Activated CD4-positive, alpha-beta T cell treated with anti-CD3 and anti-CD28 coated beads, Interleukin-2, amount 10 ng/mL, durations not matched to agents 7 days and 5 days (primary cell): Measurements from ENCODE around the gene EDNRA. TPM values are rescaled to one million over a fixed set of nuclear protein-coding genes. Genes with fewer than 3 reads are reported as not detected.

Experiments
- CTCF ChIA-PET: fragments of 350-600 bp; sonication (Branson Sonifier 250); formaldehyde crosslinking; loops from one replicate; lab custom pipeline; 2021; ENCODE audit warnings: antibody characterized with exemption; lab: Charles Lee
- POLR2A ChIA-PET: fragments of 350-600 bp; sonication (Branson Sonifier 250); formaldehyde crosslinking; loops from one replicate; lab custom pipeline; 2021; ENCODE audit warnings: antibody characterized with exemption; lab: Charles Lee
- DNase-seq: peaks from one replicate; pipeline ENCODE4 v3.0.0-alpha.2; 2020
- H3K27ac Mint-ChIP-seq: one replicate; pipeline ENCODE4 v1.8.0; 2021; ENCODE audit warnings: mild to moderate bottlenecking, moderate library complexity, mixed read lengths
- H3K27me3 Mint-ChIP-seq: one replicate; pipeline ENCODE4 v1.8.0; 2021; ENCODE audit warnings: mixed read lengths
- H3K36me3 Mint-ChIP-seq: one replicate; pipeline ENCODE4 v1.8.0; 2021; ENCODE audit warnings: low read depth, mixed read lengths
- H3K4me1 Mint-ChIP-seq: one replicate; pipeline ENCODE4 v1.8.0; 2021; ENCODE audit warnings: mixed read lengths
- H3K4me3 Mint-ChIP-seq: one replicate; pipeline ENCODE4 v1.8.0; 2021; ENCODE audit warnings: mild to moderate bottlenecking, moderate library complexity, mixed read lengths
- H3K9me3 Mint-ChIP-seq: one replicate; pipeline ENCODE4 v1.8.0; 2021; ENCODE audit warnings: mixed read lengths
- total RNA-seq, 2 experiments: library from RNA; stranded (reverse); gene quantifications; one replicate each; pipeline ENCODE4 v1.2.3, GENCODE V29; 2021

The EDNRA gene
- total RNA-seq, 2 experiments from 2014 or later: not detected

GRCh38 chr4:147566762-147567161, 85.9 kb downstream of the EDNRA start:
- POLR2A ChIA-PET: no interaction called here
- no peak for DNase-seq
- H3K27me3 Mint-ChIP-seq: peaks cover 12% of the 10 kb centered on the region
- H3K36me3 Mint-ChIP-seq: no peaks in the 10 kb centered on the region
- peaks cover 6% of the 10 kb centered on the region for H3K9me3 Mint-ChIP-seq
- no peaks in the 10 kb centered on the region for H3K4me1 Mint-ChIP-seq
- CTCF ChIA-PET: no interaction called here
- no peak overlapping the region for H3K4me3 Mint-ChIP-seq
- no peak overlapping the region for H3K27ac Mint-ChIP-seq

GRCh38 chr4:147567276-147567675, 86.4 kb downstream of the EDNRA start:
- no peaks in the 10 kb centered on the region for H3K36me3 Mint-ChIP-seq

GRCh38 chr4:147570616-147571015, 89.7 kb downstream of the EDNRA start:
- POLR2A ChIA-PET: no interaction called here
- H3K27ac Mint-ChIP-seq: no peak overlapping the region
- CTCF ChIA-PET: interaction anchor here (0.8 kb wide), 1 partner anchor 16 kb away, joined by 3 read pairs; no protein-coding TSS in a partner anchor
- peaks cover 8% of the 10 kb centered on the region for H3K27me3 Mint-ChIP-seq
- peaks cover 6% of the 10 kb centered on the region for H3K9me3 Mint-ChIP-seq
- no peaks in the 10 kb centered on the region for H3K4me1 Mint-ChIP-seq
- H3K36me3 Mint-ChIP-seq: no peaks in the 10 kb centered on the region
- no peak for DNase-seq
- no peak overlapping the region for H3K4me3 Mint-ChIP-seq

More at GRCh38 chr4:147567276-147567675, 86.4 kb downstream of the EDNRA start:
- H3K4me1 Mint-ChIP-seq: no peaks in the 10 kb centered on the region
- CTCF ChIA-PET: no interaction called here
- POLR2A ChIA-PET: no interaction called here
- no peak overlapping the region for H3K27ac Mint-ChIP-seq
- DNase-seq: no peak
- H3K27me3 Mint-ChIP-seq: peaks cover 12% of the 10 kb centered on the region
- peaks cover 6% of the 10 kb centered on the region for H3K9me3 Mint-ChIP-seq
- H3K4me3 Mint-ChIP-seq: no peak overlapping the region

- Mint-ChIP-seq H3K9me3 (peaks cover 6% of the 10 kb centered on the region), H3K36me3 (no peaks in the 10 kb centered on the region), H3K4me3 (no peak overlapping the region), H3K27ac (no peak overlapping the region), H3K27me3 (peaks cover 8% of the 10 kb centered on the region), H3K4me1 (no peaks in the 10 kb centered on the region)
- ChIA-PET POLR2A (no interaction called here), CTCF (interaction anchor here (0.8 kb wide), 1 partner anchor 15 kb away, joined by 3 read pairs; no protein-coding TSS in a partner anchor)
- DNase-seq: no peak
Measured at GRCh38 chr4:147571036-147571770, 90.3 kb downstream of the EDNRA start.

- peaks cover 1% of the 10 kb centered on the region for H3K4me1 Mint-ChIP-seq
- POLR2A ChIA-PET: no interaction called here
- H3K36me3 Mint-ChIP-seq: no peaks in the 10 kb centered on the region
- no peak for DNase-seq
- CTCF ChIA-PET: interaction anchor here (0.8 kb wide), 1 partner anchor 291 kb away, joined by 3 read pairs; no protein-coding TSS in a partner anchor
- no peak overlapping the region for H3K4me3 Mint-ChIP-seq
- H3K27ac Mint-ChIP-seq: no peak overlapping the region
- no peaks in the 10 kb centered on the region for H3K27me3 Mint-ChIP-seq
- H3K9me3 Mint-ChIP-seq: peaks cover 3% of the 10 kb centered on the region
Measured at GRCh38 chr4:147576084-147576483, 95.2 kb downstream of the EDNRA start.

GRCh38 chr4:147578051-147578476, 97.2 kb downstream of the EDNRA start:
- peaks cover 1% of the 10 kb centered on the region for H3K4me1 Mint-ChIP-seq
- H3K27me3 Mint-ChIP-seq: peaks cover 2% of the 10 kb centered on the region
- no peak for DNase-seq
- H3K36me3 Mint-ChIP-seq: no peaks in the 10 kb centered on the region
- POLR2A ChIA-PET: no interaction called here
- no peak overlapping the region for H3K4me3 Mint-ChIP-seq
- peaks cover 3% of the 10 kb centered on the region for H3K9me3 Mint-ChIP-seq
- CTCF ChIA-PET: no interaction called here
- H3K27ac Mint-ChIP-seq: no peak overlapping the region

- peaks cover 2% of the 10 kb centered on the region for H3K27me3 Mint-ChIP-seq
- ChIA-PET POLR2A (no interaction called here), CTCF (no interaction called here)
- no peak overlapping the region for H3K27ac Mint-ChIP-seq
- DNase-seq: no peak
- no peaks in the 10 kb centered on the region for H3K36me3 Mint-ChIP-seq
- H3K4me1 Mint-ChIP-seq: peaks cover 1% of the 10 kb centered on the region
- H3K9me3 Mint-ChIP-seq: peaks cover 3% of the 10 kb centered on the region
- H3K4me3 Mint-ChIP-seq: no peak overlapping the region
Measured at GRCh38 chr4:147578593-147578992, 97.7 kb downstream of the EDNRA start.

GRCh38 chr4:147580396-147580795, 99.5 kb downstream of the EDNRA start:
- H3K36me3 Mint-ChIP-seq: no peaks in the 10 kb centered on the region
- peaks cover 3% of the 10 kb centered on the region for H3K9me3 Mint-ChIP-seq
- ChIA-PET CTCF (interaction anchor here (0.7 kb wide), 1 partner anchor 293 kb away, joined by 3 read pairs; no protein-coding TSS in a partner anchor), POLR2A (no interaction called here)
- no peak for DNase-seq
- peaks cover 1% of the 10 kb centered on the region for H3K4me1 Mint-ChIP-seq
- H3K4me3 Mint-ChIP-seq: no peak overlapping the region
- no peak overlapping the region for H3K27ac Mint-ChIP-seq
- peaks cover 10% of the 10 kb centered on the region for H3K27me3 Mint-ChIP-seq

- peaks cover 3% of the 10 kb centered on the region for H3K9me3 Mint-ChIP-seq
- ChIA-PET POLR2A (no interaction called here), CTCF (interaction anchor here (1.0 kb wide), 1 partner anchor 16 kb away, joined by 3 read pairs; no protein-coding TSS in a partner anchor)
- H3K27me3 Mint-ChIP-seq: peaks cover 13% of the 10 kb centered on the region
- H3K27ac Mint-ChIP-seq: no peak overlapping the region
- no peaks in the 10 kb centered on the region for H3K36me3 Mint-ChIP-seq
- H3K4me3 Mint-ChIP-seq: no peak overlapping the region
- DNase-seq: no peak
- no peaks in the 10 kb centered on the region for H3K4me1 Mint-ChIP-seq
Measured at GRCh38 chr4:147581606-147582350, 100.9 kb downstream of the EDNRA start.

GRCh38 chr4:147582386-147583060, 101.6 kb downstream of the EDNRA start:
- peaks cover 13% of the 10 kb centered on the region for H3K27me3 Mint-ChIP-seq
- H3K9me3 Mint-ChIP-seq: peaks cover 3% of the 10 kb centered on the region
- ChIA-PET POLR2A (no interaction called here), CTCF (interaction anchor here (1.0 kb wide), 1 partner anchor 16 kb away, joined by 3 read pairs; no protein-coding TSS in a partner anchor)
- no peaks in the 10 kb centered on the region for H3K4me1 Mint-ChIP-seq
- no peak overlapping the region for H3K4me3 Mint-ChIP-seq
- H3K27ac Mint-ChIP-seq: no peak overlapping the region
- no peak for DNase-seq
- H3K36me3 Mint-ChIP-seq: no peaks in the 10 kb centered on the region

- H3K4me3 Mint-ChIP-seq: no peak overlapping the region
- ChIA-PET CTCF (no interaction called here), POLR2A (no interaction called here)
- H3K27ac Mint-ChIP-seq: no peak overlapping the region
- DNase-seq: no peak
- no peaks in the 10 kb centered on the region for H3K36me3 Mint-ChIP-seq
- no peaks in the 10 kb centered on the region for H3K4me1 Mint-ChIP-seq
- H3K9me3 Mint-ChIP-seq: peaks cover 3% of the 10 kb centered on the region
- H3K27me3 Mint-ChIP-seq: peaks cover 15% of the 10 kb centered on the region
Measured at GRCh38 chr4:147583876-147584275, 103.0 kb downstream of the EDNRA start.

GRCh38 chr4:147586032-147586431, 105.1 kb downstream of the EDNRA start:
- CTCF ChIA-PET: interaction anchor here (1.0 kb wide), 1 partner anchor 15 kb away, joined by 3 read pairs; no protein-coding TSS in a partner anchor

More at GRCh38 chr4:147586032-147586431, 105.1 kb downstream of the EDNRA start:
- no peaks in the 10 kb centered on the region for H3K36me3 Mint-ChIP-seq
- H3K4me3 Mint-ChIP-seq: no peak overlapping the region
- H3K9me3 Mint-ChIP-seq: no peaks in the 10 kb centered on the region
- no peak for DNase-seq
- POLR2A ChIA-PET: no interaction called here
- peaks cover 15% of the 10 kb centered on the region for H3K27me3 Mint-ChIP-seq
- H3K27ac Mint-ChIP-seq: no peak overlapping the region
- no peaks in the 10 kb centered on the region for H3K4me1 Mint-ChIP-seq
